GM12878 (cell line): ENCODE results near the gene KLHL3. TPM values are rescaled to one million over a fixed set of nuclear protein-coding genes. Genes with fewer than 3 reads are reported as not detected.

Experiments used
- ASH2L ChIP-seq: fragments of 300-600, 200-600 bp; sonication (generic); IDR thresholded peaks from 2 replicates; pipeline ENCODE4 v1.6.1; 2017; ENCODE audit warnings: low read depth, mild to moderate bottlenecking, borderline replicate concordance
- BMI1 ChIP-seq: fragments of 450-650 bp; IDR thresholded peaks from 2 replicates; pipeline ENCODE4 v1.6.1; 2016; ENCODE audit warnings: mild to moderate bottlenecking, moderate library complexity, borderline replicate concordance
- CBX5 ChIP-seq: sonication (generic); IDR thresholded peaks from 2 replicates; pipeline ENCODE4 v1.6.1; 2016; ENCODE audit warnings: low read depth, moderate library complexity, mild to moderate bottlenecking, inconsistent platforms
- EP300 ChIP-seq, 2 experiments: fragments of 150-350 bp in 1 of 2; IDR thresholded peaks; 2 replicates each; pipeline ENCODE4 v1.6.1; 2011 to 2012; ENCODE audit warnings: low read depth in 2 of 2, low read length in 2 of 2, borderline replicate concordance in 1 of 2, improper control_type of control experiment in 1 of 2, inconsistent platforms in 1 of 2; ENCODE audit not compliant: control insufficient read depth in 1 of 2
- FOXK2 ChIP-seq: fragments of 450-650 bp; IDR thresholded peaks from 2 replicates; pipeline ENCODE4 v1.6.1; 2017; ENCODE audit warnings: mild to moderate bottlenecking, moderate library complexity
- GATAD2B ChIP-seq: fragments of 450-650 bp; conservative IDR thresholded peaks from 2 replicates; pipeline ENCODE4 v1.6.1; 2017; ENCODE audit warnings: low read depth, mild to moderate bottlenecking, moderate library complexity
- IKZF1 ChIP-seq: fragments of 450-650 bp; conservative IDR thresholded peaks from 2 replicates; pipeline ENCODE4 v1.6.1; 2017; ENCODE audit warnings: antibody characterized with exemption, mild to moderate bottlenecking
- IRF4 ChIP-seq: IDR thresholded peaks from 2 replicates; pipeline ENCODE4 v1.6.1; 2011; ENCODE audit warnings: low read depth, low read length
- JUNB ChIP-seq: IDR thresholded peaks from 2 replicates; pipeline ENCODE4 v1.6.1; 2016; ENCODE audit warnings: antibody characterized with exemption, mild to moderate bottlenecking
- JUND ChIP-seq: IDR thresholded peaks from 2 replicates; pipeline ENCODE4 v1.6.1; 2012; ENCODE audit warnings: low read depth, mild to moderate bottlenecking, low read length, improper control_type of control experiment, moderate library complexity
- KAT2A ChIP-seq: conservative IDR thresholded peaks from 2 replicates; pipeline ENCODE4 v1.6.1; 2011; ENCODE audit warnings: low read depth, low read length; ENCODE audit not compliant: control insufficient read depth
- MEF2A ChIP-seq: IDR thresholded peaks from 2 replicates; pipeline ENCODE4 v1.6.1; 2011; ENCODE audit warnings: low read depth, mild to moderate bottlenecking, low read length, moderate library complexity; ENCODE audit not compliant: insufficient read depth
- MXI1 ChIP-seq: fragments of 150-350 bp; IDR thresholded peaks from 2 replicates; pipeline ENCODE4 v1.6.1; 2011; ENCODE audit warnings: low read depth, mild to moderate bottlenecking, inconsistent platforms, low read length, improper control_type of control experiment
- MYC ChIP-seq: IDR thresholded peaks from 2 replicates; pipeline ENCODE4 v1.6.1; 2011; ENCODE audit warnings: mild to moderate bottlenecking, low read length, moderate library complexity, inconsistent platforms; ENCODE audit not compliant: insufficient read depth, insufficient replicate concordance, insufficient read length, severe bottlenecking
- NBN ChIP-seq: fragments of 450-650 bp; IDR thresholded peaks from 2 replicates; pipeline ENCODE4 v1.6.1; 2016
- PAX8 ChIP-seq: fragments of 450-650 bp; IDR thresholded peaks from 2 replicates; pipeline ENCODE4 v1.6.1; 2017; ENCODE audit warnings: mild to moderate bottlenecking, moderate library complexity
- PML ChIP-seq: IDR thresholded peaks from 2 replicates; pipeline ENCODE4 v1.6.1; 2012; ENCODE audit warnings: low read length, inconsistent platforms
- POU2F2 ChIP-seq: IDR thresholded peaks from 3 replicates; pipeline ENCODE4 v1.6.1; 2011; ENCODE audit warnings: low read depth, mild to moderate bottlenecking, low read length, borderline replicate concordance
- RAD21 ChIP-seq: IDR thresholded peaks from 2 replicates; pipeline ENCODE4 v1.6.1; 2011; ENCODE audit warnings: mild to moderate bottlenecking, low read depth, low read length, moderate library complexity; ENCODE audit not compliant: insufficient read depth
- RCOR1 ChIP-seq: conservative IDR thresholded peaks from 2 replicates; pipeline ENCODE4 v1.6.1; 2012; ENCODE audit warnings: low read depth, low read length, improper control_type of control experiment
- SIX5 ChIP-seq: IDR thresholded peaks from 2 replicates; pipeline ENCODE4 v1.6.1; 2011; ENCODE audit warnings: mild to moderate bottlenecking, low read depth, low read length, moderate library complexity; ENCODE audit not compliant: severe bottlenecking
- SP1 ChIP-seq: IDR thresholded peaks from one replicate; pipeline ENCODE4 v1.6.1; 2011; ENCODE audit warnings: low read depth, low read length
- TARDBP ChIP-seq: IDR thresholded peaks from 2 replicates; pipeline ENCODE4 v1.6.1; 2016; ENCODE audit warnings: borderline replicate concordance
- TBL1XR1 ChIP-seq: IDR thresholded peaks from 2 replicates; pipeline ENCODE4 v1.6.1; 2012; ENCODE audit warnings: low read depth, low read length, improper control_type of control experiment
- TCF7 ChIP-seq: IDR thresholded peaks from 2 replicates; pipeline ENCODE4 v1.6.1; 2014; ENCODE audit warnings: antibody characterized with exemption, borderline replicate concordance
- ZBED1 ChIP-seq: IDR thresholded peaks from 2 replicates; pipeline ENCODE4 v1.6.1; 2016; ENCODE audit warnings: borderline replicate concordance
- polyA plus RNA-seq, 11 experiments: library from polyadenylated mRNA; depleted of rRNA in 4 of 11; unstranded in 6 of 11; stranded (reverse) in 5 of 11; fragments of >200 nt; fragmentation: Nextera tagmentation in 4 of 11; fragmentation: Illumina TruSeq in 1 of 11; extraction: Ambion mirVana in 4 of 11; extraction: Trizol in 1 of 11; gene quantifications; 1 replicate in 1 of 11; 2 replicates in 10 of 11; pipeline versions ENCODE4 v1.2.1 to v1.2.3, GENCODE V29; 2011 to 2016; ENCODE audit warnings: inconsistent platforms in 2 of 11, missing spikeins in 2 of 11, low read depth in 1 of 11
- total RNA-seq, 4 experiments: library from RNA; depleted of rRNA in 3 of 4; stranded (reverse); fragments of >200 nt in 3 of 4; fragmentation: Illumina TruSeq in 1 of 4; extraction: Trizol in 1 of 4; gene quantifications; 2 replicates each; pipeline versions ENCODE4 v1.2.1 to v1.2.3, GENCODE V29; 2013 to 2021
- TF ChIP-seq, protein P1 (sequence below): fragments of 450-650 bp; IDR thresholded peaks from 2 replicates; pipeline ENCODE4 v1.6.1; 2016; ENCODE audit warnings: mild to moderate bottlenecking
- TF ChIP-seq, protein P2 (sequence below): fragments of 150-350 bp; IDR thresholded peaks from 2 replicates; pipeline ENCODE4 v1.6.1; 2016; ENCODE audit warnings: low read depth, low read length
- TF ChIP-seq, protein P3 (sequence below): fragments of 450-650 bp; IDR thresholded peaks from 2 replicates; pipeline ENCODE4 v1.6.1; 2016; ENCODE audit warnings: mild to moderate bottlenecking

The KLHL3 gene
- total and polyA plus RNA-seq, 10 of the 15 experiments (the other 5 are each of a cell fraction or from before 2014, with no cell fraction given) = 1.7 to 11.7 (median 5.6) TPM

DNA sequence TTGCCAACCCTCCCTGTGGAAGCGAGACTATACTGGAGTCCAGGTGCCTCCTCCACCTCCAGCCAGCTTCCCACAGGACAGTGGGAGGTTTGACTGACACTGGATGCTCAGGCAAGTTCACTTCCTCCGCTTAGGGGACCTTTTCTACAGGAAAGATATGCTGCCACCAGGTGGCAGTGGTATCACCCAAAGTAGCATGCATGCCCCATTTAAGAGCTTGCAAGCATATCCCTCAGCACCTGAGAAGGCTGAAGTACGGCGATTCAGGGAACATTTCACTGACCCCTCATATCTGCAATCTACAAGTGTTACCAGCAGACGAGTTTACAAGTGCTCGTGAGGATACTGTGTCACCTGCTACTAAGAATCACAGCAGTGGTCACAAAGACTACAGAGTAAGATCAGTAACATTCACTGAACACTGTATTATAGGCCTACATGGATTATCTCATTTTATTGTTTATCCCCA, 75.5 kb downstream of the KLHL3 start (continued):
- TF ChIP-seq, protein P1, sequence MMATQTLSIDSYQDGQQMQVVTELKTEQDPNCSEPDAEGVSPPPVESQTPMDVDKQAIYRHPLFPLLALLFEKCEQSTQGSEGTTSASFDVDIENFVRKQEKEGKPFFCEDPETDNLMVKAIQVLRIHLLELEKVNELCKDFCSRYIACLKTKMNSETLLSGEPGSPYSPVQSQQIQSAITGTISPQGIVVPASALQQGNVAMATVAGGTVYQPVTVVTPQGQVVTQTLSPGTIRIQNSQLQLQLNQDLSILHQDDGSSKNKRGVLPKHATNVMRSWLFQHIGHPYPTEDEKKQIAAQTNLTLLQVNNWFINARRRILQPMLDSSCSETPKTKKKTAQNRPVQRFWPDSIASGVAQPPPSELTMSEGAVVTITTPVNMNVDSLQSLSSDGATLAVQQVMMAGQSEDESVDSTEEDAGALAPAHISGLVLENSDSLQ = peak; percentile 86
- TF ChIP-seq, protein P2, sequence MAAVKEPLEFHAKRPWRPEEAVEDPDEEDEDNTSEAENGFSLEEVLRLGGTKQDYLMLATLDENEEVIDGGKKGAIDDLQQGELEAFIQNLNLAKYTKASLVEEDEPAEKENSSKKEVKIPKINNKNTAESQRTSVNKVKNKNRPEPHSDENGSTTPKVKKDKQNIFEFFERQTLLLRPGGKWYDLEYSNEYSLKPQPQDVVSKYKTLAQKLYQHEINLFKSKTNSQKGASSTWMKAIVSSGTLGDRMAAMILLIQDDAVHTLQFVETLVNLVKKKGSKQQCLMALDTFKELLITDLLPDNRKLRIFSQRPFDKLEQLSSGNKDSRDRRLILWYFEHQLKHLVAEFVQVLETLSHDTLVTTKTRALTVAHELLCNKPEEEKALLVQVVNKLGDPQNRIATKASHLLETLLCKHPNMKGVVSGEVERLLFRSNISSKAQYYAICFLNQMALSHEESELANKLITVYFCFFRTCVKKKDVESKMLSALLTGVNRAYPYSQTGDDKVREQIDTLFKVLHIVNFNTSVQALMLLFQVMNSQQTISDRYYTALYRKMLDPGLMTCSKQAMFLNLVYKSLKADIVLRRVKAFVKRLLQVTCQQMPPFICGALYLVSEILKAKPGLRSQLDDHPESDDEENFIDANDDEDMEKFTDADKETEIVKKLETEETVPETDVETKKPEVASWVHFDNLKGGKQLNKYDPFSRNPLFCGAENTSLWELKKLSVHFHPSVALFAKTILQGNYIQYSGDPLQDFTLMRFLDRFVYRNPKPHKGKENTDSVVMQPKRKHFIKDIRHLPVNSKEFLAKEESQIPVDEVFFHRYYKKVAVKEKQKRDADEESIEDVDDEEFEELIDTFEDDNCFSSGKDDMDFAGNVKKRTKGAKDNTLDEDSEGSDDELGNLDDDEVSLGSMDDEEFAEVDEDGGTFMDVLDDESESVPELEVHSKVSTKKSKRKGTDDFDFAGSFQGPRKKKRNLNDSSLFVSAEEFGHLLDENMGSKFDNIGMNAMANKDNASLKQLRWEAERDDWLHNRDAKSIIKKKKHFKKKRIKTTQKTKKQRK = no peak
- TF ChIP-seq MXI1 (no peak), PAX8 (no peak), FOXK2 (no peak), RCOR1 (no peak), TBL1XR1 (no peak), IRF4 (no peak), SIX5 (no peak), JUND (no peak), RAD21 (peak; percentile 85), POU2F2 (peak; percentile 61; the same call in 2 of the 3 replicates), TCF7 (no peak), ZBED1 (no peak), NBN (no peak), JUNB (no peak), KAT2A (no peak), MYC (no peak), EP300 (IDR thresholded peaks at IDR 0.05; ENCODE audit: borderline replicate concordance in 1 of 2, control insufficient read depth in 1 of 2, low read depth in 2 of 2, low read length in 2 of 2) (no peak), ASH2L (no peak), GATAD2B (no peak), PML (no peak), MEF2A (no peak), SP1 (no peak), TARDBP (no peak), BMI1 (no peak), CBX5 (no peak), IKZF1 (no peak)
- TF ChIP-seq, protein P3, sequence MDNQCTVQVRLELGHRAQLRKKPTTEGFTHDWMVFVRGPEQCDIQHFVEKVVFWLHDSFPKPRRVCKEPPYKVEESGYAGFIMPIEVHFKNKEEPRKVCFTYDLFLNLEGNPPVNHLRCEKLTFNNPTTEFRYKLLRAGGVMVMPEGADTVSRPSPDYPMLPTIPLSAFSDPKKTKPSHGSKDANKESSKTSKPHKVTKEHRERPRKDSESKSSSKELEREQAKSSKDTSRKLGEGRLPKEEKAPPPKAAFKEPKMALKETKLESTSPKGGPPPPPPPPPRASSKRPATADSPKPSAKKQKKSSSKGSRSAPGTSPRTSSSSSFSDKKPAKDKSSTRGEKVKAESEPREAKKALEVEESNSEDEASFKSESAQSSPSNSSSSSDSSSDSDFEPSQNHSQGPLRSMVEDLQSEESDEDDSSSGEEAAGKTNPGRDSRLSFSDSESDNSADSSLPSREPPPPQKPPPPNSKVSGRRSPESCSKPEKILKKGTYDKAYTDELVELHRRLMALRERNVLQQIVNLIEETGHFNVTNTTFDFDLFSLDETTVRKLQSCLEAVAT = no peak
